ENCODE data around the gene CHD8. TPM values are rescaled to one million over a fixed set of nuclear protein-coding genes. Genes with fewer than 3 reads are reported as not detected.

Gene CHD8, protein sequence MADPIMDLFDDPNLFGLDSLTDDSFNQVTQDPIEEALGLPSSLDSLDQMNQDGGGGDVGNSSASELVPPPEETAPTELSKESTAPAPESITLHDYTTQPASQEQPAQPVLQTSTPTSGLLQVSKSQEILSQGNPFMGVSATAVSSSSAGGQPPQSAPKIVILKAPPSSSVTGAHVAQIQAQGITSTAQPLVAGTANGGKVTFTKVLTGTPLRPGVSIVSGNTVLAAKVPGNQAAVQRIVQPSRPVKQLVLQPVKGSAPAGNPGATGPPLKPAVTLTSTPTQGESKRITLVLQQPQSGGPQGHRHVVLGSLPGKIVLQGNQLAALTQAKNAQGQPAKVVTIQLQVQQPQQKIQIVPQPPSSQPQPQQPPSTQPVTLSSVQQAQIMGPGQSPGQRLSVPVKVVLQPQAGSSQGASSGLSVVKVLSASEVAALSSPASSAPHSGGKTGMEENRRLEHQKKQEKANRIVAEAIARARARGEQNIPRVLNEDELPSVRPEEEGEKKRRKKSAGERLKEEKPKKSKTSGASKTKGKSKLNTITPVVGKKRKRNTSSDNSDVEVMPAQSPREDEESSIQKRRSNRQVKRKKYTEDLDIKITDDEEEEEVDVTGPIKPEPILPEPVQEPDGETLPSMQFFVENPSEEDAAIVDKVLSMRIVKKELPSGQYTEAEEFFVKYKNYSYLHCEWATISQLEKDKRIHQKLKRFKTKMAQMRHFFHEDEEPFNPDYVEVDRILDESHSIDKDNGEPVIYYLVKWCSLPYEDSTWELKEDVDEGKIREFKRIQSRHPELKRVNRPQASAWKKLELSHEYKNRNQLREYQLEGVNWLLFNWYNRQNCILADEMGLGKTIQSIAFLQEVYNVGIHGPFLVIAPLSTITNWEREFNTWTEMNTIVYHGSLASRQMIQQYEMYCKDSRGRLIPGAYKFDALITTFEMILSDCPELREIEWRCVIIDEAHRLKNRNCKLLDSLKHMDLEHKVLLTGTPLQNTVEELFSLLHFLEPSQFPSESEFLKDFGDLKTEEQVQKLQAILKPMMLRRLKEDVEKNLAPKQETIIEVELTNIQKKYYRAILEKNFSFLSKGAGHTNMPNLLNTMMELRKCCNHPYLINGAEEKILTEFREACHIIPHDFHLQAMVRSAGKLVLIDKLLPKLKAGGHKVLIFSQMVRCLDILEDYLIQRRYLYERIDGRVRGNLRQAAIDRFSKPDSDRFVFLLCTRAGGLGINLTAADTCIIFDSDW (N-terminal part only)
- 100 to 1,000 TPM; 130 to 138 TPM for total RNA-seq

DNA sequence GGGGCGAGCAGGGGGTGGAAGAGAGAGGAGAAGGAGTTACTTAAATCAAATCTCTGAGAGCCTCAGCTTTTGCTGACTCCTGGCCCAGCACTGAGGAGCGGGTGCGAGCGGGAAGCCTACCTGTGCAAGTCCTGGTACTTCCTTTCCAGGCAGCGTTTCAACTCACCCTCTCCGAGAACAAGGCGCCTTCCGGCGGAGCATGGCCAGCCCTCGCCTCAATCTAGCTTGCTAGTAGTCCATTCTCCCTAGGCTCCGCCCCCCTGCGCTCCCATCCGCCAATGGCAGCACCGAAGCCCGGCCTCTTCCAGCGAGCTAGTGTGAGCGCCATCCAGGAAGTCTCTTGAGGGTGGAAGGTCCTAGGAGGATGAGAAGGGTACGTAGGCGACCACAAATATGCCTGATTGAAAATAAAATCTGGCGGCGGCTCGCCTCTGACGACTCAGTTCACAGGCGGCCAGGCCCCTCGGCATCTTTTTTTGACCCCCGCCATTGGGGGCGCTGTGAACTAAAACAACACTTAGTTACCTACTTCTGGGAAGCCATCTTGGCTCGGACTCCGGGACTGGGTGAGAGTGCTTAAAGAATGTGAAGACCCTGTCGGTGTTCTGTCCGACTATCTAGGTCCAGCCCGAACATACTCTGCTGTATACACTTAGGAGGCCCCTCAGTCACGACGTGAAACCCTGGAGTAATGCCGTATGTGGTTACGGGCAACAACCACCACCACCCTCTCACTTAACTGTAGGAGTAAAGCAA lies at the start of gene CHD8:
Gene CHD8, minus strand, starts transcription at position 212 of the 756 bp plus-strand sequence. CDS start 24,480 bp downstream, outside the sequence.
- peaks cover 20% of the 10 kb centered on the region for H3K36me3 Mint-ChIP-seq
- H3K27me3 Mint-ChIP-seq, result no peaks in the 10 kb centered on the region
- peak; percentile 98 for ATAC-seq
- H3K4me3 Mint-ChIP-seq, result peak within 1 kb of the TSS; percentile 91
- H3K4me1 Mint-ChIP-seq, result peaks cover 34% of the 10 kb centered on the region
- CTCF ChIA-PET, result interaction anchor here (0.6 to 4.7 kb wide), 20 partner anchors 10 to 1475 kb away, joined by 3 to 38 read pairs (median 4); partner anchors contain the start of genes METTL3, RAB2B and TOX4
- H3K9me3 Mint-ChIP-seq (ENCODE audit: low read depth), result no peaks in the 10 kb centered on the region
- peak within 1 kb of the TSS; percentile 98 for H3K27ac Mint-ChIP-seq
- peak; percentile 100 for DNase-seq

DNA sequence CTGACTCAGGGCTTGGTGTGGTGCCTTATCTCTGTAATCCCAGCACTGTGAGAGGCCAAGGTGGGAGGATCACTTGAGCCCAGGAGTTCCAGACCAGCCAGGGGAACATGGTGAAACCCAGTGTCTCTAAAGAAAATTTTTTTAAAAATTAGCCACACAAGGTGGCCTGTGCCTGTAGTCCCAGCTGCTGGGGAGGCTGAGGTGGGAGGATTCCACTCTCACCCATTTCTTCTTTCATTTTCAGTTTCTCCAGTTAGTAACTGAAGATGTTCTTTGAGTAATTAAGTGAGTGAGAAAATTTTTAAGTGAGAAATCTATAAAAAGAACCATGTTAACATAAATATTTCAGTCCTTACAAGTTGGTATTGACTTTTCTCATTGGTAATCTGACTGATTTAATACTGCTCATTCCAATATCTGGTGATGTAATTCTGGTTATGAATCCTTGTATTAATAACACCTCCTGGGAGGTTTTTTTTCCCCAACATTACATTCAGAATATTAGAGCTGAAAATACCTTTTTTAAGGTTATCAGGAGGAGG lies 49.2 kb upstream of the CHD8 start:
- peaks cover 59% of the 10 kb centered on the region for H3K4me1 Mint-ChIP-seq
- peak; percentile 77 for ATAC-seq
- CTCF ChIA-PET, result interaction anchor here (1.2 kb wide), 1 partner anchor 28 kb away, joined by 4 read pairs; the partner anchor contains the start of gene TOX4
- DNase-seq, result peak; percentile 62
- peaks cover 55% of the 10 kb centered on the region for H3K36me3 Mint-ChIP-seq
- peak overlapping the region; percentile 54 for H3K4me3 Mint-ChIP-seq
- H3K27me3 Mint-ChIP-seq, result no peaks in the 10 kb centered on the region
- no peaks in the 10 kb centered on the region for H3K9me3 Mint-ChIP-seq (ENCODE audit: low read depth)
- peak overlapping the region; percentile 85 for H3K27ac Mint-ChIP-seq

DNA sequence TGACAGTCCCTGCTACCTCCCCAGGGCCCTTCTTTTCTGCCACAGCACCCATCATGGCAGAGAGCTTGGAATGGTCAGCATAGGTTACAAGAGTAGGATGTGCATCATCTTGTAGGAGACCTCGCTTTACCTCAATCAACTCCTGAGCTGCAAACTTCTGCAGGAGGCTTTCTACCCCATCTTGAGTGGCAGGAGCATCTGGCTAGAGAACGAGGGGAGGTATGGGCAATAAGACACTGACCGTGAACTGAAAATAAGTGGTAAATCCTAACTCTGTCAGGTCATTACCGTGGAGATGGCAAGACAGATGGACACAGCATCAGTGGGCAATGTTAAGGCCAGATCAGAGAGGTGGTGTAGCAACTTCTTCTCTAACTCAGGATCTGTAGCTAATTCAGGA lies 47.5 kb upstream of the CHD8 start:
- Mint-ChIP-seq H3K4me1 (peaks cover 55% of the 10 kb centered on the region), H3K36me3 (peaks cover 66% of the 10 kb centered on the region), H3K27ac (peak overlapping the region; percentile 56), H3K9me3 (ENCODE audit: low read depth) (no peaks in the 10 kb centered on the region), H3K4me3 (no peak overlapping the region), H3K27me3 (no peaks in the 10 kb centered on the region)
- no peak for ATAC-seq
- CTCF ChIA-PET, result interaction anchor here (1.0 to 5.6 kb wide), 2 partner anchors 25 to 56 kb away, joined by 3 to 29 read pairs; partner anchors contain the start of genes RAB2B and TOX4
- DNase-seq, result no peak

DNA sequence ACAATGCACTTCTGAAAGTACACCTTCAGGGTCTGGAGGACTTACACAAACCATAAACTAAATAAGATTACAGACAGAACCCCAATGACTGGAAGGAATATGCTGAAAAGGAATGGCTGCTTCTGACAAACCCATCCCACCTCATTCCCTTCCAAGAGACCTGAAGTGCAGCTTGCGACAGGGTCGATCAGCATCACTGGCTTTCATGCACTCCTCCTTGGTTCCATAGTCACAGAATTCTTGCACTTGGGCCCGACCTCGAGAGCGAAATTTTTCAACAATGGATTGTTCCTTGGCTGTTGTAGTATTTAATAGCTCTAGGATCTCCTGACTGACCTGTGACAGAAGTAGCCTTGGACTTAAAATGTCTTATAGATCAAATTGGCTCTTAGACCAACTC lies 45.6 kb upstream of the CHD8 start:
- CTCF ChIA-PET, result interaction anchor here (1.6 to 5.6 kb wide), 3 partner anchors 10 to 23 kb away, joined by 4 to 29 read pairs (median 4); partner anchors contain the start of genes METTL3, RAB2B and TOX4
- H3K27me3 Mint-ChIP-seq, result no peaks in the 10 kb centered on the region
- peaks cover 46% of the 10 kb centered on the region for H3K4me1 Mint-ChIP-seq
- peak overlapping the region; percentile 63 for H3K27ac Mint-ChIP-seq
- H3K4me3 Mint-ChIP-seq, result no peak overlapping the region
- ATAC-seq (no peak), DNase-seq (no peak)
- peaks cover 66% of the 10 kb centered on the region for H3K36me3 Mint-ChIP-seq
- no peaks in the 10 kb centered on the region for H3K9me3 Mint-ChIP-seq (ENCODE audit: low read depth)

DNA sequence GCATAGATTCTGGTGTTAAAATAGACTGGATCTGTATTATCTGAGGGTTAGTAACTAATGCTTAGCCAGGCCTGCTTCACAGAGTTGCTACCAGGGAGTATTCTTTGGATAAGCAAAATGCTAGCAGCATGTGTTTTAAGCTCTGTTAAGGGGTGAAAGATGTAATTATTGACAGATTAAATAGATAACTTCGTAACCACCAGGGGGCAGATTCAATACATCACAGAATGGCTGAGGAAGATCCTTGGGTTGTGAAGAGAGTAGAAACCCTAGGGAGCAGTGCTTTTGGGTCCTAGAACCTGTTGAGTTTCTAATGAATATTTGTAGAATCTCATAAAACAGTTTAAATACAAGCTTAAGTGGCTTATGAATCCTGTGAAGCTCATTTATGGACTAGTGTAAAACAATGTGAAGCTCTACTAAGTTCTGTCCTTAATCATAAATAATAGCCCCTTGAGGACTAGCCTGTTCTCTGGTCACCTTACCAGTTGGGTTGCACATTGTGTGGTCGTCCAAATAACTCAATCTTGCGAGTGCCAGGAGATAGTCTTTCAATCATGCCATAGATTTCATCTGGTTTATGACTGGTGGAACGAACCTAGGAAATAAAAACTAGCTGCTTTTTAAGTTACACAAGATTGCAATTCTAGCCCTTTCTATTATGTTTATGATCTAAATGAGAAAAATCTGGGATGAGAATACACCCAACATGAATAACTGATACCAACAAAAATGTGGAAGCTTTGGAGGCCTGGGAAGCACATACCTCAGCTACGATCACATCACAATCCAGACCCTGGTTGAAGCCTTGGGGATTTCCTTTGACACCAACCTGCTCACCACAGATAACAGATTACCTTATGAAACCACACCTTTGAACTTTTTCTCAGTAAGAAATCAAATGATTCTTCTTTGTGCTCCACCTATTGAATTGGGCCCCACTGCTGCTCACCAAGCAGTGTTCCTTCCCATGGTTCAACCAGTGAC lies 42.9 kb upstream of the CHD8 start:
- H3K36me3 Mint-ChIP-seq, result peaks cover 76% of the 10 kb centered on the region
- H3K4me1 Mint-ChIP-seq, result peaks cover 30% of the 10 kb centered on the region
- CTCF ChIA-PET, result interaction anchor here (0.6 to 5.6 kb wide), 19 partner anchors 8 to 1071 kb away, joined by 3 to 49 read pairs (median 5); partner anchors contain the start of genes CHD8, METTL3, RAB2B and SALL2
- no peaks in the 10 kb centered on the region for H3K9me3 Mint-ChIP-seq (ENCODE audit: low read depth)
- peak overlapping the region; percentile 62 for H3K27ac Mint-ChIP-seq
- DNase-seq, result no peak
- H3K27me3 Mint-ChIP-seq, result no peaks in the 10 kb centered on the region
- H3K4me3 Mint-ChIP-seq, result no peak overlapping the region
- ATAC-seq, result peak; percentile 75

DNA sequence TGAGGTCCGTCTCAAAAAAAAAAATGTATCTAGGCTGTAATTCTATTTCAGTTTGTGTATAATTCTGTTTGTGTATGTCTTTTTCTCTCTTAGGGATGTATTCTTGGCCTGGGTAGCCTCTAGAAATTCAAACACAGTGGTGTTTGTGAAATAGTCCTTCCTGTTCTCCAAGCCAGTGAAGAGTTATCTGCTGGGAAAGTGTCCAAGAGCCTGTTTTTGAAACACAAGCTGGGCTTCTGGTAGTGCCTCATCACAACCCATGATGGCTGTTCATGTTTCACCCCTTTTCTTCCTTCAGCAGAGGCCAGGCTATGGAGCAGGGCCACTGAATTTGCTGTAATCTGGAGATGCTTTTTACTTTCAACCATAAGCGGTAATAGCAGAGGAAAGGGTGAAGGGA lies 40.5 kb upstream of the CHD8 start:
- Mint-ChIP-seq H3K27ac (no peak overlapping the region), H3K9me3 (ENCODE audit: low read depth) (no peaks in the 10 kb centered on the region), H3K4me1 (peaks cover 19% of the 10 kb centered on the region), H3K27me3 (no peaks in the 10 kb centered on the region), H3K4me3 (no peak overlapping the region), H3K36me3 (peaks cover 70% of the 10 kb centered on the region)
- ATAC-seq, result no peak
- CTCF ChIA-PET, result interaction anchor here (1.3 to 2.6 kb wide), 4 partner anchors 19 to 422 kb away, joined by 3 to 12 read pairs (median 4); partner anchors contain the start of genes RAB2B and TOX4
- no peak for DNase-seq

DNA sequence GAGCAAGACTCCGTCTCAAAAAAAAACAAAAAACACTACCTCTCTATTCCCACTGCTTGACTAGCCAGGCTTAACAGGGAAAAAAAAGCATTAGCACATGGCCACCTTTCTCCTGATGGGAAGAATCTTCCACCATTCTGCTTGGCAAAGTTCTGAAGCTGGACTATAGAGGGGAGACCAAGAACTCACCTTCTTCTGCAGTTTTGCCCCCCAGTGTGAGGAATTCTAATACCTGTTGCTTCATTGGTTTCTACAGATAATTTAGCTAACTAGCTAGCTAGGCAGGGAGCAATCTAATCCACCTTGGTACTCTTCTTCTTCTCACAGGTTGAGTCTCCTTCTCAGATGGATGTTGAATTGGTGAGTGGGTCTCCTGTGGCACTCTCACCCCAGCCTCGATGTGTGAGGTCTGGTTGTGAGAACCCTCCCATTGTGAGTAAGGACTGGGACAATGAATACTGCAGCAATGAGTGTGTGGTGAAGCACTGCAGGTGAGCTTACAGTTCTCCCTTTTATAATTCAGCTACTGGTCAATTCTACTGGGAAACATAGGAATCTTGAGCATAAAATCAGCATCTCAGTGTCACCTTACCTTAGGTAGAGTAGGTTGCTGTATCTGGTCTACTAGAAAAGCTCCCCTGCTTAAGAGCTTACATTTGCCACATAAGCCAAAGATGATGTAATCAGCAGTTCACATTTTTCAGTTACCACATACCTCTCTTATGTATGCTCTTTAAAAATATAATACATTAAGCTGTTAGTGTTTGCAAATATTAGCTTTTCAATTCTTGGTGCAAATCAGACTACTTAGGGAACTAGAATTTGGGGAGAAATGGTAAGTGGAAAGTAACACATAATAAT lies 39.2 kb upstream of the CHD8 start:
- H3K36me3 Mint-ChIP-seq, result peaks cover 60% of the 10 kb centered on the region
- H3K9me3 Mint-ChIP-seq (ENCODE audit: low read depth), result no peaks in the 10 kb centered on the region
- peaks cover 12% of the 10 kb centered on the region for H3K4me1 Mint-ChIP-seq
- ATAC-seq, result no peak
- H3K4me3 Mint-ChIP-seq, result no peak overlapping the region
- H3K27me3 Mint-ChIP-seq, result no peaks in the 10 kb centered on the region
- peak overlapping the region; percentile 4 for H3K27ac Mint-ChIP-seq
- CTCF ChIA-PET, result interaction anchor here (0.6 to 2.6 kb wide), 4 partner anchors 16 to 420 kb away, joined by 3 to 12 read pairs (median 3); partner anchors contain the start of genes METTL3, RAB2B and TOX4
- no peak for DNase-seq

DNA sequence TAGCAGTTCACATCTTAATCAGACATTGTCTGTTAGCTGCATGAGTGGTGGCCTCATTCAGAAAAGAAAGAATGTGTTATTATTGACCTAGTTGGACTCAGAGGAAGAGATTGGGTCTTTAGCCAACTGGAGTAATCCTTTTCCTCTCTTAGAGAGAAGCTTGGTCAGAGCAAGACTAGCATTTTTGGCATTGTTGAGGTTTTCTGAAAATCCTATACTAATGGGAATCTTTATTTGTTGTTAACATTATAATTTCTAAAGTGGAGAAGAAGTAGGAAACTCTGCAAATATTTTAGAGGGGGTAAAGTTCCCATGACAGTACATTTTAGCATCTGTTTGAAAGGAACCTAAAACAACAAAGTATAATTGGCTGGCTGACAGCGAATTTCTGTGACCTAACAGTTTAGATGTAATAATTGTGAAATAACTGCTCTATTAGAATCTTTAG lies 30.7 kb upstream of the CHD8 start:
- Mint-ChIP-seq H3K4me1 (no peaks in the 10 kb centered on the region), H3K4me3 (no peak overlapping the region), H3K27ac (peak overlapping the region; percentile 27), H3K9me3 (ENCODE audit: low read depth) (no peaks in the 10 kb centered on the region), H3K36me3 (peaks cover 13% of the 10 kb centered on the region), H3K27me3 (no peaks in the 10 kb centered on the region)
- CTCF ChIA-PET, result interaction anchor here (0.6 kb wide), 1 partner anchor 86 kb away, joined by 3 read pairs; no protein-coding TSS in a partner anchor
- no peak for DNase-seq
- no peak for ATAC-seq

DNA sequence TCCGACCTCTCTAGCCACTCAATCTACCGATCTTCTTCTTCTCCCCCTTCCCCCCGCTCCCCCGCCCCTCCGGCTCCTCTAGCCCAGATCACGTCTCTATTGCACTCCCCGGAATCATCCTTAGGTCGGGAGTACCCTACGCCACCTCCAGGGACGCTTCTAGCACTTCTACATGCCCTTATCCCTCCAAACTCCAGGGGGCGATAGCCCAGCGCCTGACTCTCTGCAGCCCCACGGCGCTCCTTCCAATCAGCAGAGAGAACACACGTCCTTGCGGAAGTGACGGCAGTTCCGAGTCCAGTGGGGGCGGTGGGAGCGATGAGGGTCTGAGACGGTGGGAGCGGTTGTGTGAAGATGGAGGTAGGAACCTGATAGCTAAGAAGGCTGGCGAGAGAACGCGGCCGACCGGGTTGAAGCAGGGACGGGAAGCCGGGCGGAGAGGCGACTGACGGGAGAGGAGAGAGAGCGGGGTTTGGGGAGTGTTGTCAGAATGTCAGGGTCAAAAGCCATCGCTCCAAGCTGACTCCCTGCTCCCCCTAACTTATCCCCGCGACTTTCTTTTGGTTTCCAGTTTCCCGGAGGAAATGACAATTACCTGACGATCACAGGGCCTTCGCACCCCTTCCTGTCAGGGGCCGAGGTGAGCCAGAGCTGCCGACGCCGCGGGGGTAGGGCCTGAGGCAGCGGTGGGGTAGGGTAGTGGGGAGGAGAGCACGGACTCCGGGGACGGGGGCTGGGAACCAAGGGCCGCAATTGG lies 21.2 kb upstream of the CHD8 start, which contains the start of the genes RAB2B and TOX4:
Gene RAB2B, minus strand, starts transcription at position 35 of the 757 bp plus-strand sequence. CDS start 87 bp downstream, outside the sequence.
Gene TOX4, plus strand, starts transcription at position 271 of the 757 bp plus-strand sequence. Its CDS starts 84 bp downstream, at position 355.
- peak; percentile 98 for ATAC-seq
- Mint-ChIP-seq H3K4me1 (peaks cover 38% of the 10 kb centered on the region), H3K4me3 (peak within 1 kb of the TSS; percentile 99), H3K27ac (peak within 1 kb of the TSS; percentile 100), H3K36me3 (peaks cover 18% of the 10 kb centered on the region), H3K27me3 (no peaks in the 10 kb centered on the region), H3K9me3 (ENCODE audit: low read depth) (no peaks in the 10 kb centered on the region)
- DNase-seq, result peak; percentile 97
- CTCF ChIA-PET, result interaction anchor here (0.7 to 4.0 kb wide), 18 partner anchors 11 to 1530 kb away, joined by 3 to 38 read pairs (median 4); partner anchors contain the start of genes CHD8, METTL3, SALL2 and SUPT16H
